ENCODE data around the gene CMIP. TPM values are rescaled to one million over a fixed set of nuclear protein-coding genes. Genes with fewer than 3 reads are reported as not detected.
"Not testable (repeated sequence)": the region's sequence is repeated elsewhere in the genome, so short reads cannot be mapped to it uniquely, and the experiment has no call there.

CMIP gene
- total RNA-seq, 1 donor from 2014 or later, result 46.6 TPM

GRCh38 chr16:81523387-81524115, 78.9 kb downstream of the CMIP start:
- H3K4me1 Mint-ChIP-seq (ENCODE audit: unreplicated experiment), result peaks cover 38% of the 10 kb centered on the region
- DNase-seq (ENCODE audit: extremely low spot score, unreplicated experiment), result no peak
- TF ChIP-seq CTCF (conservative IDR thresholded peaks at IDR 0.05), result no peak
- H3K27me3 Mint-ChIP-seq, result no peaks in the 10 kb centered on the region
- peak overlapping the region; percentile 70 for H3K27ac Mint-ChIP-seq
- H3K36me3 Mint-ChIP-seq, result peaks cover 7% of the 10 kb centered on the region
- peaks cover 5% of the 10 kb centered on the region for H3K9me3 Mint-ChIP-seq
- H3K4me3 Mint-ChIP-seq, result no peak overlapping the region

DNA sequence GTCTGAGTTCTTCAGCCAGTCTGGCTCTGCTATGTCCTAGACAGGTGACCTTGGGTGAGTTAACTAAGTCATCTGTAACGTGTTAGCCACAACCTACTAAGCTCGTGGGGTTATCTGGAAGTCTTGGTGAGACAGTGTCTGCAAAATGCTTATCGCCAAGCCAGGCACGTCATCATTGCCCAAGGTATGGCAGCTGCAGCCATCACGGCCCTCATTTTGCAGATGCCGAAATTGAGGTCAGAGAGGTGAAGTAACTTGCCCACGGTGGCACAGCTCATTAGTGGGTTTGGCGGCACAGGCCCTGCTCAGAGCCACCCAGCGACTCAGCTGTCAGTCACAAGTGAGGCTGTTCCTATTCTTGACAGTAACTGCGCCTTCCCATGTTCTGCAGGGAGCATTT, 79.8 kb downstream of the CMIP start:
- Mint-ChIP-seq H3K36me3 (peaks cover 13% of the 10 kb centered on the region), H3K27me3 (no peaks in the 10 kb centered on the region), H3K4me1 (ENCODE audit: unreplicated experiment) (peaks cover 38% of the 10 kb centered on the region), H3K27ac (no peak overlapping the region), H3K9me3 (peaks cover 5% of the 10 kb centered on the region), H3K4me3 (no peak overlapping the region)
- no peak for TF ChIP-seq CTCF (conservative IDR thresholded peaks at IDR 0.05)
- no peak for DNase-seq (ENCODE audit: extremely low spot score, unreplicated experiment)

DNA sequence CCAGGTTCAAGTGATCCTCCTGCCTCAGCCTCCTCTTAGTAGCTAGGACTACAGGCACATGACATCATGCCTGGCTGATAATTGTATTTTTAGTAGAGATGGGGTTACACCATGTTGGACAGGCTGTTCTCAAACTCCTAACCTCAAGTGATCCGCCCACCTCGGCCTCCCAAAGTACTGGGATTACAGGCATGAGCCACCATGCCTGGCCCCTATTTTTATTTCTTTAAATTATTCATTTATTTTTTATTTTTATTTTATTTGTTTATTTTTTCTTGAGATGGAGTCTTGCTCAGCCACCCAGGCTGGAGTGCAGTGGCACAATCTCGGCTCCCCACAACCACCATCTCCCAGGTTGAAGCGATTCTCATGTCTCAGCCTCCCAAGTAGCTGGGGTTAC, 80.3 kb downstream of the CMIP start:
- Mint-ChIP-seq H3K36me3 (peaks cover 13% of the 10 kb centered on the region), H3K4me1 (ENCODE audit: unreplicated experiment) (peaks cover 36% of the 10 kb centered on the region)
- not testable (repeated sequence) for H3K9me3 Mint-ChIP-seq; DNase-seq (ENCODE audit: extremely low spot score, unreplicated experiment); H3K4me3 Mint-ChIP-seq; H3K27me3 Mint-ChIP-seq; H3K27ac Mint-ChIP-seq

- peaks cover 5% of the 10 kb centered on the region for H3K9me3 Mint-ChIP-seq
- no peak overlapping the region for H3K4me3 Mint-ChIP-seq
- TF ChIP-seq CTCF (conservative IDR thresholded peaks at IDR 0.05), result no peak
- H3K27me3 Mint-ChIP-seq, result no peaks in the 10 kb centered on the region
- H3K27ac Mint-ChIP-seq, result peak overlapping the region; percentile 82
- H3K4me1 Mint-ChIP-seq (ENCODE audit: unreplicated experiment), result peaks cover 32% of the 10 kb centered on the region
- H3K36me3 Mint-ChIP-seq, result peaks cover 18% of the 10 kb centered on the region
- no peak for DNase-seq (ENCODE audit: extremely low spot score, unreplicated experiment)
Observed at GRCh38 chr16:81526199-81526598, 81.6 kb downstream of the CMIP start.

GRCh38 chr16:81526935-81527334, 82.3 kb downstream of the CMIP start:
- Mint-ChIP-seq H3K4me3 (peak overlapping the region; percentile 32), H3K36me3 (peaks cover 19% of the 10 kb centered on the region), H3K4me1 (ENCODE audit: unreplicated experiment) (peaks cover 37% of the 10 kb centered on the region), H3K9me3 (peaks cover 5% of the 10 kb centered on the region), H3K27me3 (no peaks in the 10 kb centered on the region), H3K27ac (peak overlapping the region; percentile 82)
- TF ChIP-seq CTCF (conservative IDR thresholded peaks at IDR 0.05), result no peak
- DNase-seq (ENCODE audit: extremely low spot score, unreplicated experiment), result no peak

GRCh38 chr16:81527477-81528178, 83.0 kb downstream of the CMIP start:
- no peak for TF ChIP-seq CTCF (conservative IDR thresholded peaks at IDR 0.05)
- Mint-ChIP-seq H3K36me3 (peaks cover 21% of the 10 kb centered on the region), H3K4me3 (peak overlapping the region; percentile 32), H3K9me3 (peaks cover 5% of the 10 kb centered on the region), H3K27ac (peak overlapping the region; percentile 82), H3K4me1 (ENCODE audit: unreplicated experiment) (peaks cover 40% of the 10 kb centered on the region), H3K27me3 (no peaks in the 10 kb centered on the region)
- no peak for DNase-seq (ENCODE audit: extremely low spot score, unreplicated experiment)
